Activated CD8-positive, alpha-beta memory T cell treated with anti-CD3 and anti-CD28 coated beads, Interleukin-2, amount 10 ng/mL, durations not matched to agents 7 days and 5 days (primary cell): ENCODE results near the gene CTCFL. TPM values are rescaled to one million over a fixed set of nuclear protein-coding genes. Genes with fewer than 3 reads are reported as not detected.

Source experiments
- ATAC-seq: fragments of 150-1000 bp; cut with Tn5 transposase; one replicate; pipeline ENCODE4 v1.10.0; 2021; ENCODE audit warnings: moderate library complexity
- CTCF ChIA-PET: fragments of 350-600 bp; sonication (Branson Sonifier 250); formaldehyde crosslinking; loops from one replicate; lab custom pipeline; 2021; ENCODE audit warnings: antibody characterized with exemption; lab: Charles Lee
- DNase-seq: peaks from one replicate; pipeline ENCODE4 v3.0.0-alpha.2; 2020
- H3K27ac Mint-ChIP-seq: one replicate; pipeline ENCODE4 v1.8.0; 2021; ENCODE audit warnings: mild to moderate bottlenecking, mixed read lengths
- H3K27me3 Mint-ChIP-seq: one replicate; pipeline ENCODE4 v1.8.0; 2021; ENCODE audit warnings: mixed read lengths
- H3K36me3 Mint-ChIP-seq: one replicate; pipeline ENCODE4 v1.8.0; 2021; ENCODE audit warnings: mild to moderate bottlenecking, mixed read lengths
- H3K4me1 Mint-ChIP-seq: one replicate; pipeline ENCODE4 v1.8.0; 2021; ENCODE audit warnings: mixed read lengths
- H3K4me3 Mint-ChIP-seq: one replicate; pipeline ENCODE4 v1.8.0; 2021; ENCODE audit warnings: mild to moderate bottlenecking, moderate library complexity, mixed read lengths
- H3K9me3 Mint-ChIP-seq: one replicate; pipeline ENCODE4 v1.8.0; 2022; ENCODE audit warnings: low read depth, mixed read lengths
- total RNA-seq, 2 experiments: library from RNA; stranded (reverse); gene quantifications; one replicate each; pipeline ENCODE4 v1.2.3, GENCODE V29; 2021

Gene CTCFL
- total RNA-seq, 2 experiments from 2014 or later, result not detected

- Mint-ChIP-seq H3K4me1 (no peaks in the 10 kb centered on the region), H3K9me3 (no peaks in the 10 kb centered on the region), H3K27me3 (peaks cover 4% of the 10 kb centered on the region), H3K4me3 (no peak overlapping the region), H3K27ac (no peak overlapping the region), H3K36me3 (no peaks in the 10 kb centered on the region)
- ATAC-seq (no peak), DNase-seq (no peak)
- CTCF ChIA-PET, result interaction anchor here (1.2 kb wide), 2 partner anchors 9 to 14 kb away, joined by 3 to 4 read pairs; no protein-coding TSS in a partner anchor
Observed at GRCh38 chr20:57464642-57465211, 60.2 kb downstream of the CTCFL start.

- Mint-ChIP-seq H3K27ac (no peak overlapping the region), H3K27me3 (peaks cover 4% of the 10 kb centered on the region), H3K4me1 (no peaks in the 10 kb centered on the region), H3K36me3 (no peaks in the 10 kb centered on the region), H3K9me3 (no peaks in the 10 kb centered on the region), H3K4me3 (no peak overlapping the region)
- no peak for ATAC-seq
- no peak for DNase-seq
- CTCF ChIA-PET, result no interaction called here
Observed at GRCh38 chr20:57462781-57463180, 62.2 kb downstream of the CTCFL start.

DNA sequence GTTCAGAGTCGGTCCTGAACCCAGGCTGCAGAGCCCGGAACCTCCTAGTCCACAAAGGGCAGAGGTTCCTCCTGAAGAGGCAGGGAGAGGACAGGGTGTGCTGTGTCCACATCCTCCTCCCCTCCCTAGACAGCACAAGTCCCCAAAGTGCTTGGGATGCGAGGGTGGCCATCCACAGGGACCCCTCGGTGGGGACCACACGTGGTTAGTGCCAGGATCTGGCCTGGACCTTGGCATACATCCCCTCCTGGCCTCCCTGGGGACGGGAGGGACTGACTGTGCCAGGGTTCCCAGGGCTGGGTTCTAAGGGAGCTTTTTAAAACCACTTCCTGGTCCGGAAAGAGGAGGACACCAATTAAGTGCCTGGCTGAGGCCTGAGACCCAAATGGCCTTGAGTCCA lies 63.2 kb downstream of the CTCFL start:
- no peak for ATAC-seq
- CTCF ChIA-PET, result no interaction called here
- Mint-ChIP-seq H3K4me3 (no peak overlapping the region), H3K27me3 (peaks cover 4% of the 10 kb centered on the region), H3K36me3 (no peaks in the 10 kb centered on the region), H3K9me3 (no peaks in the 10 kb centered on the region), H3K27ac (no peak overlapping the region), H3K4me1 (no peaks in the 10 kb centered on the region)
- DNase-seq, result no peak

DNA sequence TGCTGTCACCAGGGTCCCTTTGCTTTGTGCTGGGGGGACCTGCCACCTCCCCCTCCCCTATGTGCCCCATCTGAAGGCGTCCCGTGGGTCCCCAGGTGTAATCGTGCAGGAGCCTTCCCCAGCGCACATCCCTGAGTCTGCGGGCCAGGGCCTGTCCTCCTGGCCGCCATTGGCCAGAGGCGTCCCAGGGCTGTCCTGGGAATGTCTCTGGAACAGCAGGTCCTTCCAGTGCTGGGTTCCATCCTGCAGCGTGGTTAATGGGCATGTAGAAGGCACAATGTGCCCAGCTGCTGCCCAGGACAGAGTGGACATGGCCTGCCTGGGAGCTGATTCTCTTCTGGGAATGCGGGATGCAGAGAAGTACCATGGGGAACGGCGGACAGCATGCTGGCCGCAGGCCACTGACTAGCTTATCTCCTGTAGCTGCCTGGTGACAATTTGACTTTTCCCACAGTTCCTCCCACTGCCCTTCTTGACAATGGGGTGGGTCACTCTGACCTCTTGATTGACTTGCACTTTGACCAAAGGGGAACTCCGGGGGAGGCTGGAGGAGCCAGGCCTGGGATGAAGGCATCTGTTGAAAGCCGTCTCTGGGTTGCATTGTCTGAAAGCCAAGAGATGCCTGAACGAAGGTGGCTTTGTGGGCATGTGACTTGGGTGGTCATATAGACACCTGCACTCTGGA lies 64.0 kb downstream of the CTCFL start:
- Mint-ChIP-seq H3K36me3 (no peaks in the 10 kb centered on the region), H3K27ac (no peak overlapping the region), H3K9me3 (no peaks in the 10 kb centered on the region), H3K4me3 (no peak overlapping the region), H3K27me3 (peaks cover 4% of the 10 kb centered on the region), H3K4me1 (no peaks in the 10 kb centered on the region)
- no peak for DNase-seq
- ATAC-seq, result no peak
- CTCF ChIA-PET, result no interaction called here

DNA sequence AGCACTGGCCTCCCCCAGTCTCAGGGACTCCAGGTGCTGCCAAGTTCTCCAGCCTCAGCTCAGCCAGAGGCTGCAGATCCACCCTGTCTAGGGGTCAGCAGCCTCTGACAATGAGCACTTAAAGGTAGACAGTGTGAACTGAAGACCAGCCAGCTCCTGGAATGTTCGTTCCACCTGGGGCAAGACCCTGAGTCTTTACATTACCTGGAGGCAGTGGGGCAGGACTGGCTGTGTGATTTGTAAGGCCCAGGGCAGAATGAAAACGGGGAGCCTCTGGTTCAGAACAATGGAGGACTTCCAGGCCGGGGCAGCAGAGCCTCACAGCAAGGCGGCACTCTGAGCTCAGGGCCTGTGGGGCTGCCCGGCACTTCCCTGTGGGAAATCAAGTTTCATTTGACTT lies 65.0 kb downstream of the CTCFL start:
- H3K4me1 Mint-ChIP-seq, result no peaks in the 10 kb centered on the region
- peaks cover 4% of the 10 kb centered on the region for H3K27me3 Mint-ChIP-seq
- CTCF ChIA-PET, result no interaction called here
- ATAC-seq (no peak), DNase-seq (no peak)
- H3K36me3 Mint-ChIP-seq, result no peaks in the 10 kb centered on the region
- H3K27ac Mint-ChIP-seq, result no peak overlapping the region
- no peak overlapping the region for H3K4me3 Mint-ChIP-seq
- H3K9me3 Mint-ChIP-seq, result no peaks in the 10 kb centered on the region

- no peak overlapping the region for H3K4me3 Mint-ChIP-seq
- no peaks in the 10 kb centered on the region for H3K4me1 Mint-ChIP-seq
- H3K27me3 Mint-ChIP-seq, result peaks cover 7% of the 10 kb centered on the region
- CTCF ChIA-PET, result no interaction called here
- no peak for DNase-seq
- no peak overlapping the region for H3K27ac Mint-ChIP-seq
- no peak for ATAC-seq
- no peaks in the 10 kb centered on the region for H3K36me3 Mint-ChIP-seq
- no peaks in the 10 kb centered on the region for H3K9me3 Mint-ChIP-seq
Observed at GRCh38 chr20:57459278-57459677, 65.7 kb downstream of the CTCFL start.

GRCh38 chr20:57458400-57459160 lies 66.4 kb downstream of the CTCFL start:
- CTCF ChIA-PET, result no interaction called here
- Mint-ChIP-seq H3K27me3 (peaks cover 7% of the 10 kb centered on the region), H3K9me3 (no peaks in the 10 kb centered on the region), H3K27ac (no peak overlapping the region), H3K4me3 (no peak overlapping the region), H3K4me1 (no peaks in the 10 kb centered on the region), H3K36me3 (no peaks in the 10 kb centered on the region)
- DNase-seq, result no peak
- ATAC-seq, result no peak

- Mint-ChIP-seq H3K36me3 (no peaks in the 10 kb centered on the region), H3K27ac (no peak overlapping the region), H3K9me3 (no peaks in the 10 kb centered on the region), H3K4me1 (peaks cover under 1% of the 10 kb centered on the region), H3K27me3 (peaks cover 4% of the 10 kb centered on the region), H3K4me3 (no peak overlapping the region)
- no peak for DNase-seq
- CTCF ChIA-PET, result no interaction called here
- ATAC-seq, result no peak
Observed at GRCh38 chr20:57457243-57458095, 67.5 kb downstream of the CTCFL start.

DNA sequence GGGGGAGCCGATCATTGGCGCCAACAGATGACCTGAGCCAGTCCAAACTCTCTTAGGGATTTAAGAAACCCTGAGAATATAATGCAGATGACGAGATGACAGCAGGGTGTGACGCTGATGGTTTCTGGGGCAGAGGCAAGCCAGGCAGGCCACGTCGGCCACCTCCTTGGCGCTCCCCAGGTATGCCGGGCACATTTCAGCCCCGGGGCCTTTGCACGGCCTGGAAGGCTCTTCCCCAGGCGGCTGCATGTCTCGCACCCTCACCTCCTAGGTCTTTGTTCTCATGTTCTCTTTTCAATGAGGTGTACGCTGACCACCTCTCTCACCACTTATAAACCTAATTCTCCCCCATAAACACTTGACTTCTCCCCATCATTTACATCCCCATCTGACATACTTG lies 68.8 kb downstream of the CTCFL start:
- no peaks in the 10 kb centered on the region for H3K36me3 Mint-ChIP-seq
- H3K4me1 Mint-ChIP-seq, result peaks cover 14% of the 10 kb centered on the region
- no peak overlapping the region for H3K27ac Mint-ChIP-seq
- DNase-seq, result no peak
- H3K9me3 Mint-ChIP-seq, result no peaks in the 10 kb centered on the region
- ATAC-seq, result no peak
- CTCF ChIA-PET, result no interaction called here
- no peak overlapping the region for H3K4me3 Mint-ChIP-seq
- H3K27me3 Mint-ChIP-seq, result peaks cover 4% of the 10 kb centered on the region

GRCh38 chr20:57455386-57455785 lies 69.6 kb downstream of the CTCFL start:
- peaks cover 20% of the 10 kb centered on the region for H3K4me1 Mint-ChIP-seq
- ATAC-seq, result no peak
- H3K27ac Mint-ChIP-seq, result no peak overlapping the region
- H3K4me3 Mint-ChIP-seq, result no peak overlapping the region
- CTCF ChIA-PET, result no interaction called here
- H3K36me3 Mint-ChIP-seq, result no peaks in the 10 kb centered on the region
- no peak for DNase-seq
- H3K9me3 Mint-ChIP-seq, result no peaks in the 10 kb centered on the region
- peaks cover 4% of the 10 kb centered on the region for H3K27me3 Mint-ChIP-seq

DNA sequence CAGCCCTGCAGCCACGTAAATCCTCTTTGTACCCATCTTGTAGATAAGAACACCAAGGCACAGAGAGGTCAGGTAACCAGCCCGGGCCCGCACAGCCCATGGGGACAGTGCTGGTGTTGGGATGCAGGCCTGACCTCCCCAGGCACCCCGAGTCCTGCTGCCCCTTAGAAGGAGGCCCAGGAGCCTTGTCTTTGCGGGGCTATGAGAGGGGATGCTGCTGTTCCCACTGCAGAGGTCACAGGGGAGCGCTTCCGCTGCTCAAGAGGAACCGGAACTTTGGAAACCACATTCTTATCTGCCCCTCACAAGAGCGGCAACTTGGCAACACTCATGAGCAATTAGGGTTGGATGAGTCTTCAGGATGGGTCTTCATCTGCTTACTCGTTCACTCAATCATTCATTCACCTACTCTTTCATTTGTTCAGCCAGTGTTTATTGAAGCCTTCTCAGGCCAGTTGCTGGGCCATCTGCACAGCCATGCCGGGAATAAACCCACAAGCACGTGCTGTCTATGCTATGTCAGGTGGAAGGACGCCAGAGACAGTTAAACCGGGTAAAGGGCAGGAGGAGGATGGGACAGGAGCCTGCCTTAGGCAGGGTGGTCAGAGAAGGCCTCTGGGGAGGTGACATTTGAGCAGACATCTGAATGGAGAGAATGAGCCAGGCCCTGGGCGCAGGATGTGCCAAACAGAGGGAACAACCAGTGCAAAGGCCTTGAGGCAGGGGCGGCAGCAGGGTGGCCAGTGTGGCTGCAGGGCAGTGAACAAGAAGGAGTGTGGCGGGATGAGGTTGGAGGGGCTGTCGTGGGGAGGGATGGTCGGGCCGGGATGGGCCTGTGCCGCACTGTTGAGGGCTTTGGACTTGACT lies 72.9 kb downstream of the CTCFL start:
- peak; percentile 50 for DNase-seq
- Mint-ChIP-seq H3K27me3 (peaks cover 11% of the 10 kb centered on the region), H3K4me3 (no peak overlapping the region), H3K4me1 (peaks cover 26% of the 10 kb centered on the region), H3K27ac (peak overlapping the region; percentile 48), H3K9me3 (no peaks in the 10 kb centered on the region), H3K36me3 (no peaks in the 10 kb centered on the region)
- CTCF ChIA-PET, result no interaction called here
- ATAC-seq, result peak; percentile 55

DNA sequence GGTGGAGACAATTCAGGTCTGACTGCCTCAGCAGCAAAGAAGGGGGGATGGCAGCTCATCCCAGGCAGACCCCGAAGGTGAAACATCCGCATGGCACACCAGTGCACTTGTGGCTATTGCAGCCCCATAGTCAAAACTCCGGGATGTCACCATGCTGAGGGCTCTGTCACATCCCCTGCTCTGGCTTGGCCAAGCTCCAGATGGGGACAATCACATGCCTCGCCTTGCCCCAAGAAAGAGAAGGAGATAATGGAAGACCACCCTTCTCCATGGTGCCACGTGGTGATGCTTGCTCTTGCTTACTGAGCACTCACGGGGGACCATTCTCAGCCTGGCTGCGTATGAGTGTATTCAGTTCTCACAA lies 73.5 kb downstream of the CTCFL start:
- H3K36me3 Mint-ChIP-seq, result no peaks in the 10 kb centered on the region
- peak overlapping the region; percentile 48 for H3K27ac Mint-ChIP-seq
- DNase-seq (no peak), ATAC-seq (no peak)
- CTCF ChIA-PET, result interaction anchor here (0.9 kb wide), 1 partner anchor 18 kb away, joined by 3 read pairs; no protein-coding TSS in a partner anchor
- peaks cover 26% of the 10 kb centered on the region for H3K4me1 Mint-ChIP-seq
- H3K27me3 Mint-ChIP-seq, result peaks cover 14% of the 10 kb centered on the region
- no peak overlapping the region for H3K4me3 Mint-ChIP-seq
- no peaks in the 10 kb centered on the region for H3K9me3 Mint-ChIP-seq
